HG03045 (cell line): ENCODE results near the gene ARHGAP29.

ENCODE experiments used
- ATAC-seq: cut with Tn5 transposase; IDR thresholded peaks from one replicate; pipeline ENCODE4 v1.9.1; 2021; ENCODE audit warnings: mild to moderate bottlenecking, moderate library complexity; ENCODE audit not compliant: unreplicated experiment

Gene ARHGAP29

GRCh38 chr1:94260635-94261387, 23.4 kb upstream of the ARHGAP29 start:
- no peak for ATAC-seq

GRCh38 chr1:94259635-94260289, 22.4 kb upstream of the ARHGAP29 start:
- ATAC-seq: no peak

GRCh38 chr1:94258873-94259331, 21.5 kb upstream of the ARHGAP29 start:
- no peak for ATAC-seq

GRCh38 chr1:94257444-94257843, 20.1 kb upstream of the ARHGAP29 start:
- no peak for ATAC-seq

GRCh38 chr1:94255476-94255875, 18.1 kb upstream of the ARHGAP29 start:
- no peak for ATAC-seq

- ATAC-seq: no peak
Measured at GRCh38 chr1:94254073-94254810, 16.9 kb upstream of the ARHGAP29 start.

GRCh38 chr1:94253456-94254017, 16.2 kb upstream of the ARHGAP29 start:
- ATAC-seq: no peak

- ATAC-seq: no peak
Measured at GRCh38 chr1:94250341-94250740, 13.0 kb upstream of the ARHGAP29 start.

GRCh38 chr1:94248956-94249688, 11.7 kb upstream of the ARHGAP29 start:
- no peak for ATAC-seq

GRCh38 chr1:94247138-94248094, 10.0 kb upstream of the ARHGAP29 start:
- ATAC-seq: peak; percentile 72

- ATAC-seq: no peak
Measured at GRCh38 chr1:94246692-94247137, 9.3 kb upstream of the ARHGAP29 start.

GRCh38 chr1:94245747-94246438, 8.5 kb upstream of the ARHGAP29 start:
- no peak for ATAC-seq

GRCh38 chr1:94244816-94245215, 7.4 kb upstream of the ARHGAP29 start:
- no peak for ATAC-seq

GRCh38 chr1:94243665-94244064, 6.3 kb upstream of the ARHGAP29 start:
- ATAC-seq: no peak

GRCh38 chr1:94240822-94241221, 3.4 kb upstream of the ARHGAP29 start:
- no peak for ATAC-seq

GRCh38 chr1:94239796-94240195, 2.4 kb upstream of the ARHGAP29 start:
- ATAC-seq: no peak

GRCh38 chr1:94239051-94239450, 1.7 kb upstream of the ARHGAP29 start:
- no peak for ATAC-seq

- ATAC-seq: peak; percentile 7
Measured at GRCh38 chr1:94236630-94237290, 624 bp downstream of the ARHGAP29 start.
